ENCODE data around the gene FATE1.

FATE1 gene

DNA sequence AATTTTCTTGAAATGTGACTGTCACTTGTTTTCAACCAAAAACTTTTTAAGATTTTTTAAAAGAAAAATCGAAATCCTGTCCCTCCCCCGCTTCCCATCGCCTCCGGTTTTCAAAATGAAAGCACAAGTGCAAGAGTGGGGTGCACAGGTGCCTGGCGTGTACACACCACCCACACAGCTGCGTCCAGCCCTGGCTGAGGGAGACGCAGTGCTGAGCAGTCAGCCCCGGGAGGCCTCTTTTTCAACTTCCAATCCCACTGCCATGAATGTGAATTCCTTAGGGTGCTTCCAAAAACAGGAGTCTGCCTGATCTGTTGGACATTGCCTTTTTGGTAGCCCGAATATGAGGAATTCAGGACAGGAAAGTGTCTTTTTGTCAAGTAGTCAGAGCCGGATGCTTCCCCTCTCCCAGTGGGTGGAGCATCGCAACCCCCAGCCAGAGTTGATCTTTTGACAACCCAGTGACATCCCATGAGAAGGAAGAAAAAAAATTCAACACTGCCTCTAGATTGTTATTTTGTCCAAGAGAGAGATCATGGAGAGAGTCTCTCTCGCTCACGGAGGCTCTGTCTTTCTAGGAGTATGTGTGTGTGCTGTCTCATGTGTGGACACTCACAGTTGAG lies 11.7 kb upstream of the FATE1 start:
- DNase-seq, result no peak

DNA sequence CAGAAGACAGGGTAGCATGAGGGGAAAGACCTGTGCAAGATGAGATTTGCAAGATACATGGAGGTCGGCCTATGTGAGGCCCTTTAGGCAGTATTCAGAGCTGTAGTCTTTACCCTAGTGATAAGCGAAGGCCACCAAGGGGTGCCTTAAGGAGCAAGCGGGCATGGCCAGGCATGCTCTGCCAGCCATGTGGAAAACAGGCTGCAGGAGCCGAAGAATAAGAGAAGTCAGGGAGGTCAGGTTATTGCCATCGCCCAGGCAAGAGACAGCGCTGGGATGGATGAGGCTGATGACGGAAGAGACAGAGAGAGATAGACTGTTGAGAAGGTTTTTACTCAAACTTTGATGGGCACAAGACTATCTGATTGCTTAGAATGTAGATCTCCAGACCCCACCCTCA lies 7.0 kb upstream of the FATE1 start:
- DNase-seq, result no peak

DNA sequence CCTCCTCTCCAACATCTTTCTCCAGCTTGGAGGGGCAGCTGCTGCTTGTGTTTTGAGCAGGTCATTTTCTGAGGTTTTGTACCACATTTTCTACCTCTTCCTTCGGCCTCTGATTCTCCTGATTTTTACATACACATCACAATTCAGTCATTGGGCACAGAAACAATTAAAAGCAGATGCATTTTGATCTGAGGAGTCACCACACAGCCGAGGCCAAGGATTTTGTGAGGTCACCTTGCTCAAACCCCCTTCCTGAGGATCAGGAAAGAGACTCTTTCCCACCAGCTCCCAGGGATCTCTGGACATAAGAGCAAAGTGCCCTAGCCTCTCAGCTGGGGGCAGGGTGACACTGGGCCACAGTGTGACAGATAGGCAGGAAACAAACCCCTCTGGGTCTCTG lies 5.4 kb upstream of the FATE1 start:
- DNase-seq, result no peak

DNA sequence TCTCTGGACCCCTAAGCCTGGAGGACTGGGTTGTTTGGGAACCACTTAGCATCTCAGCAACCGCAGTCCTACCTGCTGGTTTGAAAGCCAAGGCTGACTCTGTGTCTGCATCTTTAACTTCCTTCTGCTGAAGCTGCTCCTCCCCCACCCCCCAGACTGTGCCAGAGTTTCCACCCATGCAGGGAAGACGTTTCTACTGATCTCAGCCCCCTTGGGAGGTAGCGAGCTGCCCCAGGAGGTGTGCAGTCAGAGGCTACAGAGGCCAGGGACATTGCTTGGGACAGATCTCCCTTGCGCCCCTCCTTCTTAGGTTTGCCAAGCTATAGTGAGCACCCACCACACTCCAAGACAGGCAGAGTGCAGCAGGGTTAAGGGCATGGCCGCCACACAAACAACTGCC lies 4.7 kb upstream of the FATE1 start:
- no peak for DNase-seq

DNA sequence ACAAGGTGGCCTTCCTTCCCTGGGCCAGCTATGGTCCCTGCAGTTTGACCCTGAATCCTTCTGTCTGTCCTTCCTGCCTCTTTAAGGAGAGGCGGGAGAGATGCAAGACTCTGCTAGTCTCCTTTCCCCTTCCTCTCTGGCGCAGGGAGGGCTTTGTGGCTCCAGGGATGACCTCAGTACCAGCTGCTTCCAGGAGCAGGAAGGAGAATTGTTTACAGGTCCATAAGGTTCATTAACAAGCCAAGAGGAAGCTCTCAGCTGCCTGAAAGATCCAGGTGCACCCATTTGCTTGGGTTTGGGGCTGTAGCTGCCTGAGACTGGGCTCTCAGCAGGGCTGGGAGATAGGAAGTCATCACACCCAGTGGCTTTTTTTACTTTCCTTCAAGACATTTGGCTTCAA lies 4.0 kb upstream of the FATE1 start:
- no peak for DNase-seq

DNA sequence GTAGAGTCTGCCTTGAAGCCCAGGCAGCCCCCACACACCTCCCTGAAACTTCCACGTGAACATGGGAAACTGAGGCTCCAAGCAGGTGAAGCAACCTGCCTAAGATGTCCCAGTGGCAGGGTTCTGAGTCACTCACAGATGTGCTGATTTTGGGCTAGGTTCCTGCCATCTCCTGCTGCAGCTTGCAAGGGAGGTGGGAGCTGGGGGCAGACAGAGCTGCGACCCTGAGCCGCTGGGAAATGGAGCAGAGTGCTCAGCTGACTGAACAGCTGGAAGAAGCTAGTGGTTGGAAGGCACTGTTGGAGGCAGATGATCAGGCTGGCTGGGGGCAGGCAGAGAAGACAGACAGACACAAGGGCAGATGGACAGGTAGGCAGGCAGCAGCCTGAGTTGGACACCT lies 3.6 kb upstream of the FATE1 start:
- DNase-seq, result no peak

DNA sequence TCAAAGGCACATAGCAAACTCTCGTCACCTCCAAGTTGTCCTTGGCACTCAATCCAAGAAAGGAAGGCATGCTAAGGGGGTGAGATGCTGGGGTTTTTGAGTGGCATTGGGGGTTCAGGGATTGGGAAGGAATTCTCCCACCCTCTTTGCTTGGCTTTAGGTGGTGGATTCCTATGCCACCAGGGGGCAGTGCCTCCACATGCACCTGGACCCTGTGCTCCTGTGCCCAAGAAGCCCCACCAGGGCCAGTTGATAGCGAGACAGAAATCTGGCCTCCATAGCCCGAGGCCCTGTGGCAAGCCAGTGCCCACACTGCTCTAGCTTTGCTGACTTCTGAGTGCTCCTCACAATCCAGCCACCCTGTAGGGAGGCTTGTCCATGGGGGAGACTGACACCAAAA lies 2.0 kb upstream of the FATE1 start:
- DNase-seq, result no peak

DNA sequence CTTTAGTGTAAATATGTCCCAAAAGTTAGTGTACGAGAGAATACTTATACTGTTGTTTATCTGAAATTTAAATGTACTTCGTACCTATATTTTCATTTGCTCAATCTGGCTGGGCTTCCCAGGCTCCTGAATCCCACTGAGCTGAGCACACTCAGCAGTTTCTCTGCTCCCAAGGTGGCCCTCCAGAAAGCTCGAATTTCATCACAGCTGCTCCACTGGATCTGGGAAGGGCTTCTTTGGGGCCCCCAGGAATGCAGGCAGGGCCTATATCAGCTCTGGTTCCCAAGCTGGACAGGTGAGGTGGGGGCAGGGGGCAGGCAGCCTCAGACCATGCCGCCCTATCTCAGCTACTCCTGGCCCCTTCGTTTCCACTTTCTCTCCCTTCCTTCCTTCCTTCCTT lies 1.5 kb upstream of the FATE1 start:
- DNase-seq, result no peak

DNA sequence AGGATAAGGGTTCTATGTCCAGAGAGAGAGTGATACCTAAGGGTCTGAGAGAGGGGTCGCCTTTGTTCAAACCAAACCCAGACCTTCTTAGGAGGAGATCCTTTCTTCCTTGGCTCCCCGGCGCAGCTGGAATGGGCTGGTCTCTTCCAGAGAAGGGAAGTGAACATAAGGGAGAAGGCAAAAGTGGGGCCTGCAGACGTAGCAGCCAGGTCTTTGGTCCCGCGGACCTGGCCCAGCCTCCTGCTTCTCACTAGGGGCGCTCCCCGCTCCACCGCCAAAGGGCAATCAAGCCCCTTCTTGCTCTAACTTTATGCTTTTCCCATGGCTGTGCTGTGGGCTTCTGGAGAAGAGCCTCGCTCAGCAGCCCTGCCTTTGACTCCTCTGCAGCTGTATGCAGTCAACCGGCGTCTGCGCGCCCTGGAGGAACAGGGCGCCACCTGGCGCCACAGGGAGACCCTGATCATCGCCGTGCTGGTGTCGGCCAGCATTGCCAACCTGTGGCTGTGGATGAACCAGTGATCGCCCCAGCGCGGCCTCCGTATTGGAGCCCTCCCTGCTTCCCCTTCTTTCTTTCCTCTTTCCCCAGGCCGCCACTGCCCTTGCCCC lies 6.5 kb downstream of the FATE1 start:
- no peak for DNase-seq

DNA sequence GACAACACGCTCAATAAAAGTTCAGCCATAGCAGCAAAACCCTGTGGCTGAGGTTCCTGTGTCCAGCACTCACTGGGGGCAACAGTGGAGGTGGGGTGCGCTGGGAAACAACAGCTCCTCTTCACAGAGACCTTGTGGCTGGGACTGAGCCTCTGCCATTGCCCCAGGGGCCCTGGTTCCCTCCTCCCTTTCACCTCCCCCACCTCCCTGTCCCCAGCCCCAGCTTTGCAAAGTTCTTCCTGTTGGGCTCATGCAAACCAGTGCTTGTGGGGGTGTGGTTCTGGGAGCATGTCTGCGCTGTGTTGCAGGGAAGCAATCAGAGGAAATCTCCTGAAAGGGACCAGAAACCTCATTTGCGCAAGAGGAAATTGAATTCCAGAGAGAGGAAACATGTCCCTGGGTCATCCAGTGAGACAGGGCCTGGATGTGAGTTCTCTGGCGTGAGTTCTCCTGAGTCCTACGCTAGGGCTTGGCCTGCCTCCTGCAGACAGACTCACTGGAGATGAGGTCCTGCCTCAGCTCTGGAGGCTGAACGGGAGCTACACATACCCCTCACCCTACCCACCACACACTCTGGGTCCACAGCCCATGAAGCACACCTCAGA lies 7.4 kb downstream of the FATE1 start:
- no peak for DNase-seq

DNA sequence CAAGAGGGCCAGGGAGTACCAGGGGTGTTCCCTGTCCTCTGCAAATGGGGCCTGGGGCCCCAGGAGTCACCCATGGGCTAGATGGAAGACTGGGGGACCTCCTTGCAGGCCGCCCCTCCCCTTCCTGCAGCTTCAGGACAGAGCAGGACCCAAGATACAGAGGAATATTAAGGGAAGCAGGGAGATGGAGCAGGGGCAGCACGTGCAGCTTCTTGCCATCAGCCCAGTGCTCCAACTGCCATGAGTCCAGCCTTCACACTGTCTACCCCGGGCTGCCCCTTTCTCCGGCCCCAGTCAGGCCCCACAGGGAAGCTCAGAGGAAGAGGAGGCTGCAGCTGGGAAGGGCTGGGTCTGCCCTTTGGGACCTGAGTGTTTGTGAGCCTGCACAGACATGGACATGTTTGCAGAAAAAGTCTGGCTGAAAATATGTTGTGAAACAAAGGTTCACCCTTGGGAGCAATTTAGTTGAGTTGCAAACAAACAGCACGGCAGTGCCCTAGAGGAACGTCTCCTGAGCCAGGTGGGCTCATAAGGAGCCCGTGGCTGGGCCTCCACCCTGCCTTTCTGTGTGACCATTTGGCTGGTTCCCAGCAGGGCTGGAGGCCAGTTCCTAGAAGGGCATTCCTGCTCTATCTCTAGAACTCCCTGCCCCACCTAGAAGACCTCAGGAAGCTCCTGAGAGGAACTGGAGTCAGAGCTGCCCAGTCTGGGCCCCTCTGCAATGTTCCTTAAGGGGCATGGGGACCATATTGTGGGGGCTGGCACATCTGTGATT lies 8.9 kb downstream of the FATE1 start:
- no peak for DNase-seq

DNA sequence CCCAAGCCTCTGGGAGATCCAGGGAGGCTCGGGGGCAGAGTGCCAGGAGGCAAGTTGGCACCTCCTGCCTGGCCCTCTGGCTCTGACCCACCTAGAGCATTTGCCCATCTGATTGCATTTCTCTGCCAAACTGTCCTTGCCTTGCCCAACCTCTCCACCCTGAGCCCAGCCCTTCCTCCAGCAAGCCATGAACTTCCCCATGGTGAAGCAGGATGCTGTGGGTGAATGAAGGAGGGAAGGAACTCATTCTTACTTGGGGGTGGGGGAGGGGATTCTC lies 9.4 kb downstream of the FATE1 start:
- no peak for DNase-seq

DNA sequence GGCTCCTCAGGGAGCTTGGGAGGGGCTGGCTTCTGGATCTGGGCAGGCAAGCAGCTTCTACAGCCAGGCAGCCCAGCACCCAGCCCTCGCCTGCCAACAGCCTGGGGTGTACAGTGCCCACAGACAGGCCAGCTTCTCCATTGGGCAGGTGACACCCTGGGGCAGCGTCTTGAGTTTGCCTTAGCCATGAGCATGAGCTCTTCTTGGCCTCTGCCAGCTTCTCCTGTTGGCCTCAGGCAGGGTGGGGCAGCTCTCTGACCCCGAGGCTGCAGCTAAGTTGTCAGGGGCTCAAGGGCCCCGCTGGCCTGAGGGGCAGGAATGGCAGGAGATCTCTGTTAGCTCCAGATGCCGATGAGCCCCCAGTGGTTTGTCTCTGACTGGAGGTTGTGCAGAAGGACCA lies 10.9 kb downstream of the FATE1 start:
- DNase-seq, result no peak

DNA sequence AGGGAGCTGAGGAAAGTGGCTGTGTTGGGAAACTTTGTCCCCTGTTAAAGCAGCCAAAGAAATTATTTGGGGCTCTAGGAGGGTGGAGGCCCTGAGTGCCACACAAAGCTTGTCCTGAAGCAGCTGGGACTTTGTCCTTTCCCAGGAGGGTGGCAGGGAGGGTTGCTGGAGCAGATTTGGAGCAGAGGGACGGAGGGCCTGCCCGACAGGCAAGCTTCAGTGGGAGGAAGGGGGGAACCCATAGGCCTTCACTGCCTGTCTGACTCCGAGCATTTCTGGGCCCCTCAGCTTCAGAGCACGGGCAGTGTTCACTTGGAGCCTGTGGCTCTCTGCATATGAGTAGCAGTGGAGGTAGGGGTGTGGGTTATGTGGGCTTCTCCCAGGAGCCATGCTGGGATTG lies 11.5 kb downstream of the FATE1 start:
- DNase-seq, result no peak

DNA sequence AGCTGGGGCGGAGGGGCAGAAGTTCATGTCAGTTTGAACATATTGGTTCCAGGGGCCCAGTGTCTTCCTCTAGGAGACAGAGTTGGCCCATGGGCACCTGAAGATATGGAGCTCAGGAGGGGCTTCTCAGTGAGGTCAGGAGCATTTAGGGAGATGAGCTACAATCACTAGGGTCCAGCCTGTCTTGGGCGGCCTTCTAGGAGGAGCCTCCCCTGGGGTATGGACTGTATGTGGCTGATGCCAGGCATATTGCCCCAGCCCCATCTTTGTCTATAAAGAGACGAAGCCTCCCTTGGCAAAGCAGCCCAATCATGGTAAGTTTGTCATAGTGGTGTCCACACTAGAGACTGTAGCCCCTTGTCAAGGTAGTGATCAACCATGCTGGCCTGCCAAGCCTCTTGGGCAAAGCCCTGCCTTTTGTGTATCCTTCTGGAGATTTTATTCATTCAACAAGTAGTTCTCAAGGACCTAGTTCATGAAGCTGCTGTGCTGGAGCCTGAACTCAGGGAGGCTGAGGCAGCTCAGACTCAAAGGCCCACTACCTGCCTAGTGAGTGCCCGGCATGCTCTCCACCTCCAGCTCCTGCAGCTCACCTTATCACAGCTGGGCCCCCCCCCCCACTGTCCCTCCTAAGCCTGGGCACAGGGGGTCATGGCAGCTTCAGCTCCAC lies 13.4 kb downstream of the FATE1 start:
- DNase-seq, result no peak

DNA sequence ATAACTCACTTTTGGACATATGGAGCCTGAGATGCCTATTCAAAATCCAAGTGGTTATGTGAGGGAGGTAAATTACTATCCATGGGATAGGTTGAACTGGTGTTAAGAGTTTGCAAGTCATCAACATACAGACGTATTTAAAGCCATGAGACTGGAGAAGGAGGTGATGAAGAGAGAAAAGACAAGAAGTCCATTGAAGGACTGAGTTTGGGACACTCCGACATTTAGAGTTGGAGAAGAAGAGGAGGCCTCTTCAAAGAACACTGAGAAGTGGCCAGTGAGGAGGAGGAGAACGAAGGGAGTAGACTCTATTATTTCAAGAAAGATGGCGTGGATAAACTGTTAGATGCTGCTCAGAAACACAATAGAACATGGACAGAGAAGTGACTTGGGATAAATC lies 18.6 kb downstream of the FATE1 start, which contains the start of gene CNGA2:
CNGA2 (plus strand) TSS at position 301 of the 400 bp plus-strand sequence. CDS start 3,738 bp downstream, outside the sequence.
- DNase-seq, result no peak

DNA sequence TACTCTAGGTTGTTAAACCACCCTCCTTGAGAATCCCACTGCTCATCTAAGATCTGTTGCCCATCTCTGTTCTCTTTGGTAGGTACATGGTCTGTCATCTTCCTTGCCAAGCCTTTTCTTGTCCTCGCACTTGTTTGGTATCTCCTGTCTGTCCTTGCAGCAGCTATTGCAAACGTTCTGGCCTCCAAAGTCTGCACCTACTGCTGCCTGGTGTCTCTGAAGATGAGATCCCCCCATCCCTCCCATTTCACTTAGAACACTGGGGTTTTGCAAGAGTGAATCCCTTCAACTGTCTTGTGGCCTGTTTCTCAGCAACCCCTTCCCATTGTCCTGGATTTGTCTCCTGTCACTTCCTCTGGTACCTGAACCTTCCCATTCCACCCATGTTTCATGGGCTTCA lies 19.4 kb downstream of the FATE1 start:
- DNase-seq, result no peak

DNA sequence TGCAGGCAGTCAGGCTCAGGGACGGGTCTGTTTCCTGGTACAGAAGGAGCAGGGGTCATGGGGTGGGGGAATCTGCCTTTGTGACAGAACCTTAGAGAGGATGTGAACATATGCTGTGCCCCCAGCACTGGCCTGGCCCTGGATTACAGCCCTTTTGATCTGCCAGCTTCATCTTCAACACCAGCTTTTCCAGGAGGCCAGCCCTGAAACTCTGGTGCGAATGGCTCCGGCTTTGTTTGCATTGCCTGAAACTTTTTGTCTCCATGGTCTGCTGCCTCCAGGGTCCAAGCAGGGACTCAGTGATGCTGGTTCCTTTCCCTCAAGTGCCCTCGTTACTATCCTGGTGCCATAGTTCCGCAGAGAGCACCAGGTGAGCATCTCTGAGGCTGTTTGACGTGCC lies 20.9 kb downstream of the FATE1 start:
- no peak for DNase-seq

DNA sequence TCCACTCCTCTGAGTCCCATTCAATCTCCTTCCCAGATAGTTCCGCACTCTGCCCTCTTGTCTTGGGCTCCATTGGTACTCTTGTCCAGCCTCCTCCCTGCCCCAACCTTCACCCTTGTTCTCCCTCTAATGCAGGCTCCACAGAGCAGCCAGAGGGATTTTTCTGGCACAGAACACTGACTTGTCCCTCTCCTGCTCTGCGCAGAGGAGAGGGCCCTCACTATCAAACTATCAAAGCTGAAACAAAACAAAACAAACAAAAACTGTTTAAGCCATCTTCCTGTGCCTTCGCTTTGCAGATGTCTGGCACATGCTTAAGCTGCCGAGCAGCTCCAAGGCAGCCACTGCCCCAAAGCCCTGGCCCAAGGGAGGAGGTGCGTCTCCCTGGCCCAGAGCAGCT lies 21.7 kb downstream of the FATE1 start:
- DNase-seq, result no peak

DNA sequence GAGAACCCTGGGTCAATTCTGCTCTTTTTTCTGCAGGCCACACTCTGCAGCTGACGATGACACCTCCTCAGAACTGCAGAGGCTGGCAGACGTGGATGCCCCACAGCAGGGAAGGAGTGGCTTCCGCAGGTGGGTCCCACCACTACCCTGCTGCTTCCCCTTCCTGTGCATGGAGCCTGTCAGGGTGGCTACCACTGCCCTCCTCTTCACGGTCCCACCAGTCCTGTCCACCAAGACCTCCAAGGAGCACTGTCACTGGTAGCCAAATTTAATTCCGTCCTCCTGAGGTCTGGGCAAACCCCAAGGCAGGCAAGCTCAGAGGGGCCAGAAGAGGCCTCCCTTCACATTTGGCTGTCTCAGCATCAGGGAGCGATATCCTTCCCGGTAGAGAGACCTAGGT lies 22.9 kb downstream of the FATE1 start:
- no peak for DNase-seq

DNA sequence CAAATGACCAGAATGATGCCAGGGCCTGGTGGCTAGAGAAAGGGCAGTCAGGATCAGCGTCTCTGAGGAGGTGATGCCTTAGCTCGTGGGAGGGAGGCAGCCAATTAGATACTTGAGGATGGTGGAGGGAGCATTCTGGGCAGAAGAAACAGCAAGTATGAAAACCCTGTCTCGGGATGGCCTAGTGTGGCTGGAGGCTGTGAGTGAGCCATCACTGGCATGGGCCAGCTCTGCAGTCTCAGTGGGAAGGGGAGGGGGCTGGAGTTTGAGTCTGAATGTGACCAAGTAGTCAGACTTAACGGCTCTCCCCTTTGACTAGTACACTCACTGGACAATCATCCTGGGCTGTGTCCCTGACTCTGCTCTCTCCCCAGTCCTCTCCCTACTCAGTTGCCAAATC lies 25.8 kb downstream of the FATE1 start:
- no peak for DNase-seq

DNA sequence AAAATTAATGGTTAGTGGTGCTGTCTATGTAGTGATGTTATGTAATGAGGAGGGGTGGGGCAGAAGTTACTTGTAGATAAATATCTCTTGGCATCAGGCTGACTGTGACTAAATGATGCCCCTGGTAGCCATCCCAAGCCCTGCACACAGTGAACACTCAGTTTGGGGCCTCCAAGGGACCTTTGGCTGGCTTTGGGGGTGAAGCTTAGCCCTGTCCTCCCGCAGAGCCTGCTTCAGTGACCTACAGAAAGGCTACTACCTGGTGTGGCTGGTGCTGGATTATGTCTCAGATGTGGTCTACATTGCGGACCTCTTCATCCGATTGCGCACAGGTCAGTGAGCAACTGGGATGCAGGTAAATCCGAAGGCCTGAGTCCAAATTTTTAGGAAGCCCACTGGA lies 26.5 kb downstream of the FATE1 start:
- no peak for DNase-seq

DNA sequence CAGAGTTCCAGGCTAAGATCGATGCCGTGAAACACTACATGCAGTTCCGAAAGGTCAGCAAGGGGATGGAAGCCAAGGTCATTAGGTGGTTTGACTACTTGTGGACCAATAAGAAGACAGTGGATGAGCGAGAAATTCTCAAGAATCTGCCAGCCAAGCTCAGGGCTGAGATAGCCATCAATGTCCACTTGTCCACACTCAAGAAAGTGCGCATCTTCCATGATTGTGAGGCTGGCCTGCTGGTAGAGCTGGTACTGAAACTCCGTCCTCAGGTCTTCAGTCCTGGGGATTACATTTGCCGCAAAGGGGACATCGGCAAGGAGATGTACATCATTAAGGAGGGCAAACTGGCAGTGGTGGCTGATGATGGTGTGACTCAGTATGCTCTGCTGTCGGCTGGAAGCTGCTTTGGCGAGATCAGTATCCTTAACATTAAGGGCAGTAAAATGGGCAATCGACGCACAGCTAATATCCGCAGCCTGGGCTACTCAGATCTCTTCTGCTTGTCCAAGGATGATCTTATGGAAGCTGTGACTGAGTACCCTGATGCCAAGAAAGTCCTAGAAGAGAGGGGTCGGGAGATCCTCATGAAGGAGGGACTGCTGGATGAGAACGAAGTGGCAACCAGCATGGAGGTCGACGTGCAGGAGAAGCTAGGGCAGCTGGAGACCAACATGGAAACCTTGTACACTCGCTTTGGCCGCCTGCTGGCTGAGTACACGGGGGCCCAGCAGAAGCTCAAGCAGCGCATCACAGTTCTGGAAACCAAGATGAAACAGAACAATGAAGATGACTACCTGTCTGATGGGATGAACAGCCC lies 28.0 kb downstream of the FATE1 start:
- no peak for DNase-seq

All from stimulated activated naive CD4-positive, alpha-beta T cell treated with Interleukin-2 at 50 U/mL for 16 hours (primary cell).